ENCODE measurements around the gene CYP20A1. TPM values are rescaled to one million over a fixed set of nuclear protein-coding genes. Genes with fewer than 3 reads are reported as not detected.

The CYP20A1 gene
- total RNA-seq, 2 donors from 2014 or later = 13.3 to 20.0 TPM

GRCh38 chr2:203346612-203347011, 107.8 kb downstream of the CYP20A1 start:
- no peak overlapping the region for H3K4me3 ChIP-seq
- H3K27ac ChIP-seq = no peak overlapping the region
- no peak for TF ChIP-seq CTCF (IDR thresholded peaks at IDR 0.05)

GRCh38 chr2:203347375-203347774, 108.6 kb downstream of the CYP20A1 start:
- H3K27me3 ChIP-seq = no peaks in the 10 kb centered on the region
- DNase-seq (ENCODE audit: low spot score) = no peak
- H3K4me3 ChIP-seq = no peak overlapping the region
- peaks cover 4% of the 10 kb centered on the region for H3K36me3 ChIP-seq
- H3K4me1 ChIP-seq = peaks cover 0 to 15% of the 10 kb centered on the region in 2 donors
- no peaks in the 10 kb centered on the region for H3K9me3 ChIP-seq
- H3K27ac ChIP-seq = peak overlapping the region in 1 of 2 donors; percentile 29
- TF ChIP-seq CTCF (IDR thresholded peaks at IDR 0.05) = no peak

More at GRCh38 chr2:203346612-203347011, 107.8 kb downstream of the CYP20A1 start:
- H3K4me1 ChIP-seq = peaks cover 0 to 17% of the 10 kb centered on the region in 2 donors
- no peak for DNase-seq (ENCODE audit: low spot score)
- H3K27me3 ChIP-seq = no peaks in the 10 kb centered on the region
- peaks cover 4% of the 10 kb centered on the region for H3K36me3 ChIP-seq
- H3K9me3 ChIP-seq = no peaks in the 10 kb centered on the region

GRCh38 chr2:203352604-203353255, 113.9 kb downstream of the CYP20A1 start:
- Histone ChIP-seq H3K9me3 (no peaks in the 10 kb centered on the region), H3K27me3 (no peaks in the 10 kb centered on the region), H3K4me1 (no peaks in the 10 kb centered on the region), H3K36me3 (no peaks in the 10 kb centered on the region), H3K27ac (no peak overlapping the region), H3K4me3 (no peak overlapping the region)
- no peak for DNase-seq (ENCODE audit: low spot score)
- no peak for TF ChIP-seq CTCF (IDR thresholded peaks at IDR 0.05)

- H3K4me1 ChIP-seq = no peaks in the 10 kb centered on the region
- H3K4me3 ChIP-seq = no peak overlapping the region
- no peak for TF ChIP-seq CTCF (IDR thresholded peaks at IDR 0.05)
- H3K9me3 ChIP-seq = no peaks in the 10 kb centered on the region
- DNase-seq (ENCODE audit: low spot score) = no peak
- H3K27ac ChIP-seq = no peak overlapping the region
- H3K36me3 ChIP-seq = no peaks in the 10 kb centered on the region
- H3K27me3 ChIP-seq = no peaks in the 10 kb centered on the region
Observed at GRCh38 chr2:203354966-203355365, 116.1 kb downstream of the CYP20A1 start.

Other genes starting within 250 kb of the CYP20A1 start
- gene NBEAL1, start 224.1 kb upstream of the CYP20A1 start, total RNA-seq = 10 to 100 TPM; 11.6 to 20.1 TPM
- gene ABI2, start 89.4 kb downstream of the CYP20A1 start, total RNA-seq = 10 to 100 TPM; 41.5 to 52.0 TPM

Data from right atrium auricular region (tissue), 2 donors.